ENCODE measurements around the gene C12orf56. TPM values are rescaled to one million over a fixed set of nuclear protein-coding genes. Genes with fewer than 3 reads are reported as not detected.

C12orf56 gene
- total RNA-seq, 3 donors from 2014 or later: 0.09 to 0.53 TPM; not detected in 1

- no peaks in the 10 kb centered on the region for H3K9me3 ChIP-seq
- no peaks in the 10 kb centered on the region for H3K4me1 ChIP-seq (ENCODE audit: low read depth)
- no peak for TF ChIP-seq CTCF (IDR thresholded peaks at IDR 0.05)
- H3K36me3 ChIP-seq (ENCODE audit: low read depth): no peaks in the 10 kb centered on the region
- ATAC-seq: no peak
- intact Hi-C loops (cut with DNase I, micrococcal nuclease): no loop called here
- DNase-seq: no peak
- no peak overlapping the region for H3K4me3 ChIP-seq
These were observed 164.9 kb downstream of the C12orf56 start for GRCh38 chr12:64225626-64226025.

GRCh38 chr12:64222009-64222765, 168.4 kb downstream of the C12orf56 start, which contains the start of gene KICS2:
KICS2 (minus strand) TSS chr12:64222296; CDS start chr12:64222237, 59 bp downstream.
- no peak for TF ChIP-seq CTCF (IDR thresholded peaks at IDR 0.05)
- peak within 1 kb of the TSS; percentile 48 for H3K4me3 ChIP-seq
- no peaks in the 10 kb centered on the region for H3K9me3 ChIP-seq
- H3K36me3 ChIP-seq (ENCODE audit: low read depth): no peaks in the 10 kb centered on the region
- H3K4me1 ChIP-seq (ENCODE audit: low read depth): no peaks in the 10 kb centered on the region
- DNase-seq (peak; percentile 96), ATAC-seq (peak; percentile 99)
- intact Hi-C loops (cut with DNase I, micrococcal nuclease): no loop called here

GRCh38 chr12:64221651-64222008, 168.9 kb downstream of the C12orf56 start:
- Histone ChIP-seq H3K36me3 (ENCODE audit: low read depth) (no peaks in the 10 kb centered on the region), H3K4me1 (ENCODE audit: low read depth) (no peaks in the 10 kb centered on the region), H3K9me3 (no peaks in the 10 kb centered on the region), H3K4me3 (peak overlapping the region; percentile 48)
- intact Hi-C loops (cut with DNase I, micrococcal nuclease): no loop called here
- DNase-seq (peak; percentile 90 to 94 (median 91)), ATAC-seq (peak; percentile 91)
- TF ChIP-seq CTCF (IDR thresholded peaks at IDR 0.05): no peak

GRCh38 chr12:64220046-64220445, 170.5 kb downstream of the C12orf56 start:
- DNase-seq: no peak
- Histone ChIP-seq H3K4me3 (no peak overlapping the region), H3K9me3 (no peaks in the 10 kb centered on the region), H3K36me3 (ENCODE audit: low read depth) (no peaks in the 10 kb centered on the region), H3K4me1 (ENCODE audit: low read depth) (no peaks in the 10 kb centered on the region)
- ATAC-seq: no peak
- intact Hi-C loops (cut with DNase I, micrococcal nuclease): no loop called here
- TF ChIP-seq CTCF (IDR thresholded peaks at IDR 0.05): no peak

- no peaks in the 10 kb centered on the region for H3K4me1 ChIP-seq (ENCODE audit: low read depth)
- ATAC-seq: no peak
- intact Hi-C loops (cut with DNase I, micrococcal nuclease): no loop called here
These were observed 171.4 kb downstream of the C12orf56 start for GRCh38 chr12:64219145-64219544.

More at GRCh38 chr12:64219145-64219544, 171.4 kb downstream of the C12orf56 start:
- Histone ChIP-seq H3K9me3 (no peaks in the 10 kb centered on the region), H3K4me3 (no peak overlapping the region), H3K36me3 (ENCODE audit: low read depth) (no peaks in the 10 kb centered on the region)
- DNase-seq: no peak
- TF ChIP-seq CTCF (IDR thresholded peaks at IDR 0.05): no peak
